Endothelial cell of umbilical vein (primary cell): ENCODE measurements around the gene ERCC2.

ENCODE experiments used
- CTCF ChIP-seq, 2 donors: IDR thresholded peaks; 1 replicate in 1 of 2; 2 replicates in 1 of 2; pipeline ENCODE4 v1.5.1; 2011; ENCODE audit warnings: low read length in 2 of 2, mild to moderate bottlenecking in 2 of 2, moderate library complexity in 2 of 2, control low read depth in 1 of 2, inconsistent platforms in 1 of 2, low read depth in 1 of 2; ENCODE audit not compliant: insufficient read depth in 1 of 2; ENCODE audit errors: extremely low read depth in 1 of 2
- FOS ChIP-seq: IDR thresholded peaks from 2 replicates; pipeline ENCODE4 v1.6.1; 2011; ENCODE audit warnings: mild to moderate bottlenecking, low read length, moderate library complexity, borderline replicate concordance; ENCODE audit not compliant: insufficient read depth

GRCh38 chr19:45363861-45364459 is 6.4 kb downstream of the ERCC2 start:
- TF ChIP-seq CTCF (IDR thresholded peaks at IDR 0.05; ENCODE audit: extremely low read depth in 1 of 2, insufficient read depth in 1 of 2, low read depth in 1 of 2, low read length in 2 of 2) (no peak), FOS (no peak)
